H1 (cell line): ENCODE measurements around the gene PDZD11. TPM values are rescaled to one million over a fixed set of nuclear protein-coding genes. Genes with fewer than 3 reads are reported as not detected.

Source experiments
- BACH1 ChIP-seq: IDR thresholded peaks from 2 replicates; pipeline ENCODE4 v1.6.1; 2012; ENCODE audit warnings: low read length, improper control_type of control experiment
- CBX5 ChIP-seq: fragments of 300-800, 300-1000 bp; sonication (generic); IDR thresholded peaks from 2 replicates; pipeline ENCODE4 v1.7.1; 2016; ENCODE audit warnings: antibody characterized with exemption, low read length, low read depth
- CBX8 ChIP-seq: fragments of 300-800, 300-1000 bp; sonication (generic); IDR thresholded peaks from 2 replicates; pipeline ENCODE4 v1.7.1; 2016; ENCODE audit warnings: low read depth, low read length, borderline replicate concordance
- JUN ChIP-seq: IDR thresholded peaks from 2 replicates; pipeline ENCODE4 v1.6.1; 2011; ENCODE audit warnings: low read depth, mild to moderate bottlenecking, improper control_type of control experiment, low read length
- POU5F1 ChIP-seq: IDR thresholded peaks from 2 replicates; pipeline ENCODE4 v1.6.1; 2011; ENCODE audit warnings: low read depth, mild to moderate bottlenecking, low read length, moderate library complexity
- RFX5 ChIP-seq: IDR thresholded peaks from 2 replicates; pipeline ENCODE4 v1.6.1; 2011; ENCODE audit warnings: low read depth, low read length, improper control_type of control experiment, borderline replicate concordance
- SIRT6 ChIP-seq: IDR thresholded peaks from one replicate; pipeline ENCODE4 v1.7.1; 2012; ENCODE audit warnings: low read length, inconsistent platforms
- ZNF274 ChIP-seq: IDR thresholded peaks from 2 replicates; pipeline ENCODE4 v1.7.0; 2012; ENCODE audit warnings: low read length, borderline replicate concordance; ENCODE audit errors: extremely low read depth
- polyA plus RNA-seq, 7 experiments: library from polyadenylated mRNA; depleted of rRNA in 3 of 7; stranded (reverse) in 5 of 7; unstranded in 2 of 7; fragments of >200 nt in 5 of 7; fragments of 200-250 nt in 2 of 7; gene quantifications; 1 replicate in 5 of 7; 2 replicates in 1 of 7; 4 replicates in 1 of 7; pipeline versions ENCODE4 v1.2.1 to v1.2.3, GENCODE V29; 2011 to 2013; ENCODE audit warnings: missing spikeins in 2 of 7, mixed read lengths in 2 of 7
- total RNA-seq: library from RNA; stranded (reverse); fragmentation: NEBNext Ultra II Directional; extraction: Animal tissue kit (Norgen Biotek cat#: 25700); gene quantifications from 2 replicates; pipeline ENCODE4 v1.2.1, GENCODE V29; 2021
- TF ChIP-seq, protein P1 (sequence below): fragments of 300-600 bp; sonication (generic); IDR thresholded peaks from 2 replicates; pipeline ENCODE4 v1.7.1; 2012; ENCODE audit warnings: low read length, moderate library complexity, mild to moderate bottlenecking, inconsistent platforms; ENCODE audit not compliant: insufficient replicate concordance
- TF ChIP-seq, protein P2 (sequence below): IDR thresholded peaks from 2 replicates; pipeline ENCODE4 v1.6.1; 2012; ENCODE audit warnings: inconsistent platforms

PDZD11 gene
- total and polyA plus RNA-seq, 2 of the 8 experiments (the other 6 are each of a cell fraction or from before 2014, with no cell fraction given), result 31.5 to 55.9 TPM

DNA sequence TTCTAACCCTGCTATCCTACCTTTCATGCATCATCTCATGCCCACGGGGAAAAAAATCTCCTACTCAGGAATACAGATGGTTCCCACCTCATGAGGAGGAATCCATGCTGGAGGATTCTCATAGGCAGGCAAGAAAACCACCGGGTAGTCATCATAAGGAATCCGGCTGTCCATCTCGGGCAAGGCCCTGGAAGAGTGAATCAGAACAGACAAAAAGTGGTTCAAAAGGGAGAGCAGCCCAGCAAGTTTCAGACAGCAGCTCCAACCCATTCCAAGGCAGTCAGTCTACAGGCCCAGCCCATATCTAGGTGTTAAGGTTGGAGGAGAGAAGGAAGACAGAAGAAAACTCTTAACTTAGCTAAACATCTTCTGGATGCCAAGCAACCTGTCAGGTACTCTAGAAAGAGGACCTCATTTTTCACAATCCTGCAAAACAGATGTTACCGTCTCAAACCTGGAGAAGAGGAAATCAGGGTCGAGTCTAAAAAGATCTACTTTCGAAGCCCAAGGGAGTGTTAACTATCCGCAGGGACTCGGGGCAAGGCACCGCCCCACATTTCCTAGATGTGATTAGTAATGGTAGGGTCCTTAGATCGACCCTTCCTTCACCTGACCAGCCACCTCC lies 447 bp downstream of the PDZD11 start (continued):
- TF ChIP-seq, protein P1, sequence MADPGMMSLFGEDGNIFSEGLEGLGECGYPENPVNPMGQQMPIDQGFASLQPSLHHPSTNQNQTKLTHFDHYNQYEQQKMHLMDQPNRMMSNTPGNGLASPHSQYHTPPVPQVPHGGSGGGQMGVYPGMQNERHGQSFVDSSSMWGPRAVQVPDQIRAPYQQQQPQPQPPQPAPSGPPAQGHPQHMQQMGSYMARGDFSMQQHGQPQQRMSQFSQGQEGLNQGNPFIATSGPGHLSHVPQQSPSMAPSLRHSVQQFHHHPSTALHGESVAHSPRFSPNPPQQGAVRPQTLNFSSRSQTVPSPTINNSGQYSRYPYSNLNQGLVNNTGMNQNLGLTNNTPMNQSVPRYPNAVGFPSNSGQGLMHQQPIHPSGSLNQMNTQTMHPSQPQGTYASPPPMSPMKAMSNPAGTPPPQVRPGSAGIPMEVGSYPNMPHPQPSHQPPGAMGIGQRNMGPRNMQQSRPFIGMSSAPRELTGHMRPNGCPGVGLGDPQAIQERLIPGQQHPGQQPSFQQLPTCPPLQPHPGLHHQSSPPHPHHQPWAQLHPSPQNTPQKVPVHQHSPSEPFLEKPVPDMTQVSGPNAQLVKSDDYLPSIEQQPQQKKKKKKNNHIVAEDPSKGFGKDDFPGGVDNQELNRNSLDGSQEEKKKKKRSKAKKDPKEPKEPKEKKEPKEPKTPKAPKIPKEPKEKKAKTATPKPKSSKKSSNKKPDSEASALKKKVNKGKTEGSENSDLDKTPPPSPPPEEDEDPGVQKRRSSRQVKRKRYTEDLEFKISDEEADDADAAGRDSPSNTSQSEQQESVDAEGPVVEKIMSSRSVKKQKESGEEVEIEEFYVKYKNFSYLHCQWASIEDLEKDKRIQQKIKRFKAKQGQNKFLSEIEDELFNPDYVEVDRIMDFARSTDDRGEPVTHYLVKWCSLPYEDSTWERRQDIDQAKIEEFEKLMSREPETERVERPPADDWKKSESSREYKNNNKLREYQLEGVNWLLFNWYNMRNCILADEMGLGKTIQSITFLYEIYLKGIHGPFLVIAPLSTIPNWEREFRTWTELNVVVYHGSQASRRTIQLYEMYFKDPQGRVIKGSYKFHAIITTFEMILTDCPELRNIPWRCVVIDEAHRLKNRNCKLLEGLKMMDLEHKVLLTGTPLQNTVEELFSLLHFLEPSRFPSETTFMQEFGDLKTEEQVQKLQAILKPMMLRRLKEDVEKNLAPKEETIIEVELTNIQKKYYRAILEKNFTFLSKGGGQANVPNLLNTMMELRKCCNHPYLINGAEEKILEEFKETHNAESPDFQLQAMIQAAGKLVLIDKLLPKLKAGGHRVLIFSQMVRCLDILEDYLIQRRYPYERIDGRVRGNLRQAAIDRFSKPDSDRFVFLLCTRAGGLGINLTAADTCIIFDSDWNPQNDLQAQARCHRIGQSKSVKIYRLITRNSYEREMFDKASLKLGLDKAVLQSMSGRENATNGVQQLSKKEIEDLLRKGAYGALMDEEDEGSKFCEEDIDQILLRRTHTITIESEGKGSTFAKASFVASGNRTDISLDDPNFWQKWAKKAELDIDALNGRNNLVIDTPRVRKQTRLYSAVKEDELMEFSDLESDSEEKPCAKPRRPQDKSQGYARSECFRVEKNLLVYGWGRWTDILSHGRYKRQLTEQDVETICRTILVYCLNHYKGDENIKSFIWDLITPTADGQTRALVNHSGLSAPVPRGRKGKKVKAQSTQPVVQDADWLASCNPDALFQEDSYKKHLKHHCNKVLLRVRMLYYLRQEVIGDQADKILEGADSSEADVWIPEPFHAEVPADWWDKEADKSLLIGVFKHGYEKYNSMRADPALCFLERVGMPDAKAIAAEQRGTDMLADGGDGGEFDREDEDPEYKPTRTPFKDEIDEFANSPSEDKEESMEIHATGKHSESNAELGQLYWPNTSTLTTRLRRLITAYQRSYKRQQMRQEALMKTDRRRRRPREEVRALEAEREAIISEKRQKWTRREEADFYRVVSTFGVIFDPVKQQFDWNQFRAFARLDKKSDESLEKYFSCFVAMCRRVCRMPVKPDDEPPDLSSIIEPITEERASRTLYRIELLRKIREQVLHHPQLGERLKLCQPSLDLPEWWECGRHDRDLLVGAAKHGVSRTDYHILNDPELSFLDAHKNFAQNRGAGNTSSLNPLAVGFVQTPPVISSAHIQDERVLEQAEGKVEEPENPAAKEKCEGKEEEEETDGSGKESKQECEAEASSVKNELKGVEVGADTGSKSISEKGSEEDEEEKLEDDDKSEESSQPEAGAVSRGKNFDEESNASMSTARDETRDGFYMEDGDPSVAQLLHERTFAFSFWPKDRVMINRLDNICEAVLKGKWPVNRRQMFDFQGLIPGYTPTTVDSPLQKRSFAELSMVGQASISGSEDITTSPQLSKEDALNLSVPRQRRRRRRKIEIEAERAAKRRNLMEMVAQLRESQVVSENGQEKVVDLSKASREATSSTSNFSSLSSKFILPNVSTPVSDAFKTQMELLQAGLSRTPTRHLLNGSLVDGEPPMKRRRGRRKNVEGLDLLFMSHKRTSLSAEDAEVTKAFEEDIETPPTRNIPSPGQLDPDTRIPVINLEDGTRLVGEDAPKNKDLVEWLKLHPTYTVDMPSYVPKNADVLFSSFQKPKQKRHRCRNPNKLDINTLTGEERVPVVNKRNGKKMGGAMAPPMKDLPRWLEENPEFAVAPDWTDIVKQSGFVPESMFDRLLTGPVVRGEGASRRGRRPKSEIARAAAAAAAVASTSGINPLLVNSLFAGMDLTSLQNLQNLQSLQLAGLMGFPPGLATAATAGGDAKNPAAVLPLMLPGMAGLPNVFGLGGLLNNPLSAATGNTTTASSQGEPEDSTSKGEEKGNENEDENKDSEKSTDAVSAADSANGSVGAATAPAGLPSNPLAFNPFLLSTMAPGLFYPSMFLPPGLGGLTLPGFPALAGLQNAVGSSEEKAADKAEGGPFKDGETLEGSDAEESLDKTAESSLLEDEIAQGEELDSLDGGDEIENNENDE, result no peak
- no peak for TF ChIP-seq RFX5
- no peak for TF ChIP-seq ZNF274
- no peak for TF ChIP-seq CBX5
- no peak for TF ChIP-seq BACH1
- TF ChIP-seq POU5F1, result no peak
- TF ChIP-seq, protein P2, sequence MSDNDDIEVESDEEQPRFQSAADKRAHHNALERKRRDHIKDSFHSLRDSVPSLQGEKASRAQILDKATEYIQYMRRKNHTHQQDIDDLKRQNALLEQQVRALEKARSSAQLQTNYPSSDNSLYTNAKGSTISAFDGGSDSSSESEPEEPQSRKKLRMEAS, result no peak
- TF ChIP-seq CBX8, result no peak
- no peak for TF ChIP-seq JUN
- no peak for TF ChIP-seq SIRT6
